Osteocyte (in vitro differentiated cells): ENCODE results near the gene SCN3B. TPM values are rescaled to one million over a fixed set of nuclear protein-coding genes. Genes with fewer than 3 reads are reported as not detected.

ENCODE experiments used
- DNase-seq: peaks from one replicate; pipeline ENCODE4 v3.0.0; 2021; ENCODE audit warnings: mixed read lengths; ENCODE audit not compliant: unreplicated experiment; ENCODE audit errors: extremely low spot score
- H3K27ac Mint-ChIP-seq: one replicate; pipeline ENCODE4 v1.8.0; 2021; ENCODE audit warnings: mild to moderate bottlenecking, mixed read lengths; ENCODE audit not compliant: unreplicated experiment
- H3K27me3 Mint-ChIP-seq: one replicate; pipeline ENCODE4 v1.8.0; 2021; ENCODE audit warnings: mixed read lengths; ENCODE audit not compliant: unreplicated experiment
- H3K36me3 Mint-ChIP-seq: one replicate; pipeline ENCODE4 v1.8.0; 2021; ENCODE audit warnings: mixed read lengths; ENCODE audit not compliant: unreplicated experiment
- H3K4me1 Mint-ChIP-seq: one replicate; pipeline ENCODE4 v1.8.0; 2021; ENCODE audit warnings: mixed read lengths; ENCODE audit not compliant: unreplicated experiment
- H3K4me3 Mint-ChIP-seq: one replicate; pipeline ENCODE4 v1.8.0; 2021; ENCODE audit warnings: mild to moderate bottlenecking, moderate library complexity, mixed read lengths; ENCODE audit not compliant: unreplicated experiment
- H3K9me3 Mint-ChIP-seq: one replicate; pipeline ENCODE4 v1.8.0; 2021; ENCODE audit warnings: mixed read lengths; ENCODE audit not compliant: unreplicated experiment
- total RNA-seq: library from RNA; stranded (reverse); gene quantifications from 2 replicates; pipeline ENCODE4 v1.2.1, GENCODE V29; 2021
- TF ChIP-seq, protein P1 (sequence below): fragments of 200-600 bp; sonication (generic); IDR thresholded peaks from 2 replicates; pipeline ENCODE4 v1.5.0; 2021; ENCODE audit warnings: antibody characterized with exemption, mild to moderate bottlenecking, moderate library complexity

Gene SCN3B
- total RNA-seq, 1 donor from 2014 or later = not detected

DNA sequence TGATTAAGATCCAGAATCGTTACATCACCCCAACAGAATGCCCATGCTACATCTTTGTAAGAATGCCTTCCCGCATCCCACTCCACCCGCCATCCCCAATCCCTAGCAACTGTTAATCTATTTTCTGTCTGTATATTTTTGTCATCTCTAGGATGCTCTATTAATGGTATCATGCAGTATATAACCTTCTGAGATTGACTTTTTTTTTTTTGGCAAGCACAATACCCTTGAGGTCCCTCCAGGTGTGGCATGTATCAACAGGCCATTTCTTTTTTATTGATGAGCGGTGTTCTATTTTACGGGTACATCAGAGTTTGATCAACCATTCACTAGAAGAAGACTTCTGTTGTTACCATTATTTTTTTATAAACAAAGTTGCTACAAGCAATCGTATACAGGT is 30.2 kb upstream of the SCN3B start:
- H3K4me3 Mint-ChIP-seq = no peak overlapping the region

DNA sequence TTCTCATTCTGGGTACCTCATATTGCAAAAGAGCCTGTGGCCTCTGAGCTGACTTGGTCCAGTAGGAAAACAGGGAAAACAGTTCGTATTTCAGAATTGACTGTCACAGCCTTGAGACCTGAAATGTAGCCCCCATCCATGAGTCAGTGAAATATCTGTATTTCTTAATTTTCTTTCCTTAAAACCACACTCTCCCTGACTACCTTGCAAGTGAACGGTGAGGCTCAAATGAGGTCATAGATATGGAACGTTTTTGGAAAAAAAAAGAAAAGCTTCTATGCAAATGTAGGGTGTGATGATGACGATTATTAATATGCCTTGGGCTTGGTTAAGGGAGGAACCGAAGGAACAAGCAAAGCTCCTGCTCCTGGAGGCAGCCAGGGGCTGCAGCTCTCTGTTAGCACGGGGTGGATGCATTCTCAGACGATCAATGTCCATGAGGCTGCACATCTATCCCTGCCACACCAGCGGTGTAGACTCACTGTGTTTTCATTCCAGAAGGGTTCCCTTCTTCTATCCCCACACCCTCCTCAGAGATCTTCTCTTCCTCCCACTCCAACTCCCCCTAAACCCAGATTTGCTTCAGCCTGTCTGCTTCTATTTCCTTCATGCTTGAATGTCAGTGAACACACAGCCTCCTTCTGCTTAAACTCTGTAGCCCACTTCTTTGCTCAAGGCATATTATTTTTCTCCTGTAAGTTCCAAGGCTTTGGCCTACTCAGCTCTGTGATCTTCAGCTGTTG is 29.2 kb upstream of the SCN3B start:
- Mint-ChIP-seq H3K4me1 (no peaks in the 10 kb centered on the region), H3K27me3 (peaks cover 16% of the 10 kb centered on the region), H3K4me3 (no peak overlapping the region), H3K9me3 (no peaks in the 10 kb centered on the region), H3K27ac (no peak overlapping the region), H3K36me3 (no peaks in the 10 kb centered on the region)
- TF ChIP-seq, protein P1, sequence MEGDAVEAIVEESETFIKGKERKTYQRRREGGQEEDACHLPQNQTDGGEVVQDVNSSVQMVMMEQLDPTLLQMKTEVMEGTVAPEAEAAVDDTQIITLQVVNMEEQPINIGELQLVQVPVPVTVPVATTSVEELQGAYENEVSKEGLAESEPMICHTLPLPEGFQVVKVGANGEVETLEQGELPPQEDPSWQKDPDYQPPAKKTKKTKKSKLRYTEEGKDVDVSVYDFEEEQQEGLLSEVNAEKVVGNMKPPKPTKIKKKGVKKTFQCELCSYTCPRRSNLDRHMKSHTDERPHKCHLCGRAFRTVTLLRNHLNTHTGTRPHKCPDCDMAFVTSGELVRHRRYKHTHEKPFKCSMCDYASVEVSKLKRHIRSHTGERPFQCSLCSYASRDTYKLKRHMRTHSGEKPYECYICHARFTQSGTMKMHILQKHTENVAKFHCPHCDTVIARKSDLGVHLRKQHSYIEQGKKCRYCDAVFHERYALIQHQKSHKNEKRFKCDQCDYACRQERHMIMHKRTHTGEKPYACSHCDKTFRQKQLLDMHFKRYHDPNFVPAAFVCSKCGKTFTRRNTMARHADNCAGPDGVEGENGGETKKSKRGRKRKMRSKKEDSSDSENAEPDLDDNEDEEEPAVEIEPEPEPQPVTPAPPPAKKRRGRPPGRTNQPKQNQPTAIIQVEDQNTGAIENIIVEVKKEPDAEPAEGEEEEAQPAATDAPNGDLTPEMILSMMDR = no peak
- no peak for DNase-seq

More for the DNA sequence above, 30.2 kb upstream of the SCN3B start:
- no peak for DNase-seq
- H3K36me3 Mint-ChIP-seq = no peaks in the 10 kb centered on the region
- no peaks in the 10 kb centered on the region for H3K9me3 Mint-ChIP-seq
- H3K27ac Mint-ChIP-seq = no peak overlapping the region
- TF ChIP-seq, protein P1 = no peak
- no peaks in the 10 kb centered on the region for H3K4me1 Mint-ChIP-seq
- H3K27me3 Mint-ChIP-seq = peaks cover 22% of the 10 kb centered on the region

DNA sequence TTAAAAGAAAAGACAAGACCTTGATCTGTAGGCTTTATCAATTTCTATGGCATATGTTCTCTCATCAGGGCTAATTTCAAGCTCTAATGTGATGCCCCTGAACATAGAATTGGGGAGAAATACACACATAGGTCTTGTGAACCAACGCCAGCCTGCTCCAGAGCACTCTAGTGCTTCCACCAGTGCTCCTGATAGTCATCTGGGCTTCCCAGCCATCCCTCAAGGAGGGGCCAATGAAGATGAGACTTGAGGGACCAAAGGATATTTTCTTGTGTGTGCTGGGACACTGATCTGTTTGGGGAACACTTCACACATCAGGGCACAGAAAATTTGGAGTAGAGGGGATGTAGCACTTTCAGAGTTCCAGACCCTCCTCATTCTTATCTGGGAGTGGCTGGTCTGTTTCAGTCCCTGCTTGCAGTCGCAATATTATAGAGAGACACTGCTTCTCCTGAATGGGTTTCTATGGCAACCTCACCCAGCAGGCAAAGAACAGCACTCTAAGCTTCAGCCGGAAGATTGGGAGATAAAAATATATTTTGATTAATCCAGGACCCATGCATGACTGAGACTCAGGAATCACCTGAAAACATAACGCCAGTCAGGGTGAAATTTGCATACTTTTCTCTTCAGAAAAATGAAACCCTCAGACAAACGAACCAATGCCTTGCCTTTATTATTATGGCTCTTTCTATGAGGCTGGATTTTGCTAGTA is 28.4 kb upstream of the SCN3B start:
- Mint-ChIP-seq H3K9me3 (no peaks in the 10 kb centered on the region), H3K27me3 (peaks cover 15% of the 10 kb centered on the region), H3K4me3 (no peak overlapping the region), H3K27ac (no peak overlapping the region), H3K4me1 (no peaks in the 10 kb centered on the region), H3K36me3 (no peaks in the 10 kb centered on the region)
- TF ChIP-seq, protein P1 = no peak
- no peak for DNase-seq

DNA sequence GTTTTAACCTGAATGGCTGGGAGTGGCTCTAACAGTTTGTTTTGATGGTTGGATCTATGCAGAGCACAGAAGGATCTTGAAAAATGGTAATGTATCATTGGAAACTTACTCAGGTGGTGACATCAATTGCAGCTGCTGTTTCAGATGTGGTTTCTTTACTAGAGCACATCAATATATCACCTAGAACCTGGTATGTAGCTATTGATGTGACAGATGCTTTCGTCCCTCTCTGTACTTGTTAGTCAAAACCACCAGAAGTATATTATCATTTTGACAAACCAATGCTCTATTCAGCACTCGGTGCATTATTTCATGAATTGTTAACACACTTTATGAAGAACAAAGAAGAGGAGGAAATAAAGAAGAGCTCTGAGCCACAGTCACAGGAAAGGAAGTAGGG is 26.6 kb upstream of the SCN3B start:
- Mint-ChIP-seq H3K4me1 (no peaks in the 10 kb centered on the region), H3K9me3 (no peaks in the 10 kb centered on the region), H3K27me3 (peaks cover 10% of the 10 kb centered on the region), H3K27ac (no peak overlapping the region), H3K36me3 (no peaks in the 10 kb centered on the region), H3K4me3 (no peak overlapping the region)
- TF ChIP-seq, protein P1 = no peak
- DNase-seq = no peak

DNA sequence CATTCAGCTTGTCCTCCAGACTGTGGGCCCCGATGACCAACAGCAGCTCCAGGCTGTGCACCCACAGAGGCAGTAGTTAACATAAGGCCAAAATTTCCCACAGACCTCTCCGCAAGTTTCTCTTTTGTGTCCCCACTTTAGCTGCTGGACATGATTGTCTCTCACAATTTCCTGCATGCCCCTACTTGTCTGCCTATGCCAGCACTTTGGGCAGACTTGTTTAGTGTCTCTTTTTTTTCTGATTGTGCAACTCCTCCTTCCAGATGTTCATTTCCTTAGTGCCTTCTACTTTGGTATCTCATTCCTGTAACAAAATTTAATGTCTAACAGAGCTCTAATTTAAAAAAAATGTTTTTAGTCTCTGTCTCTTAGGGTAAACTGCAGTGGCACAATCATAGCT is 23.8 kb upstream of the SCN3B start:
- H3K4me3 Mint-ChIP-seq = no peak overlapping the region
- no peak for DNase-seq
- no peaks in the 10 kb centered on the region for H3K36me3 Mint-ChIP-seq

More for the DNA sequence above, 23.8 kb upstream of the SCN3B start:
- Mint-ChIP-seq H3K27me3 (peaks cover 10% of the 10 kb centered on the region), H3K4me1 (no peaks in the 10 kb centered on the region), H3K27ac (no peak overlapping the region), H3K9me3 (no peaks in the 10 kb centered on the region)
- TF ChIP-seq, protein P1 = no peak
